ENCODE measurements around the gene RCAN1. TPM values are rescaled to one million over a fixed set of nuclear protein-coding genes. Genes with fewer than 3 reads are reported as not detected.

The RCAN1 gene
- total and polyA plus RNA-seq, 9 of the 15 experiments (the other 6 are each of a cell fraction or from before 2014, with no cell fraction given) = 4.4 to 16.5 (median 12.3) TPM

DNA sequence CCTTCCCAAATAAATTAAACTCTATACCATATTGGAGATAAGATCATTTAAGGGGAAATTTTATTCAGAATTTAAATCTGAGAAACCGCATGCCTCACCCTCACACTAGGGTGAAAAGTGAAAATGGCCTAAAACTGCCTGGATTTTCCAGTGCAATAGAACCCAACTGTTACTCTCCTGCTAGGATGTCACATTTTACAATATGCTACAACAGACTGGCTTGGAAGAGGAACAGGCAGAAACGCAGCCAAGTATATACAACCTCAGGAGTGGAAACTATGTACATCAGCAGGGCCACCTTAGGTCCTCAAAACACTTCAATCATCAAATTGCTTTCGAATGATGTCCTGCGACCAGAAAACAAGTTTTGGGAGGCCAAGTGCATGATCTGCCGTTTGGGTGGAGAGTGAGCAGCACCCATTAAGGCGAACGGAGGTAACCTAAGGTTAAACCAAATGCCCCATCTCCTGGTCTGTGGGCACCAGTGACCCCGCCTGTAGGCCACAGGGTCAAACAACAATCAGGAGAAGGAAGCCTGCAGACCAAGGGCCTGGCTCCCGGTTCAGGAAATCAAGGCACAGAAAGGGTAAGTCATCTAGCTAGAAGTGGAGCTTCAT, 4.9 kb downstream of the RCAN1 start:
- no TSS peak for BruUV-seq (replicated peaks)
- H3K4me3 ChIP-seq = no peak overlapping the region
- in situ Hi-C loops (cut with MboI) = no loop called here
- no peaks in the 10 kb centered on the region; the same call in 1 of the 2 replicates for H4K20me1 ChIP-seq (replicated peaks; ENCODE audit: control insufficient read depth, insufficient read depth, low read length)
- FAIRE-seq (no peak), ATAC-seq (no peak), DNase-seq (ENCODE audit: extremely low read depth in 1 of 4, low spot score in 3 of 4) (no peak)
- H3K27me3 ChIP-seq (ENCODE audit: control insufficient read depth in 2 of 2, insufficient read depth in 2 of 2, low read length in 2 of 2) = no peaks in the 10 kb centered on the region; a peak in 1 of 5 replicates
- no peak for TF ChIP-seq CBFB (CRISPR knock-in tag; IDR thresholded peaks at IDR 0.05)
- no peak for TF ChIP-seq ZNF253 (CRISPR knock-in tag; conservative IDR thresholded peaks at IDR 0.05)
- TF ChIP-seq, protein P1, sequence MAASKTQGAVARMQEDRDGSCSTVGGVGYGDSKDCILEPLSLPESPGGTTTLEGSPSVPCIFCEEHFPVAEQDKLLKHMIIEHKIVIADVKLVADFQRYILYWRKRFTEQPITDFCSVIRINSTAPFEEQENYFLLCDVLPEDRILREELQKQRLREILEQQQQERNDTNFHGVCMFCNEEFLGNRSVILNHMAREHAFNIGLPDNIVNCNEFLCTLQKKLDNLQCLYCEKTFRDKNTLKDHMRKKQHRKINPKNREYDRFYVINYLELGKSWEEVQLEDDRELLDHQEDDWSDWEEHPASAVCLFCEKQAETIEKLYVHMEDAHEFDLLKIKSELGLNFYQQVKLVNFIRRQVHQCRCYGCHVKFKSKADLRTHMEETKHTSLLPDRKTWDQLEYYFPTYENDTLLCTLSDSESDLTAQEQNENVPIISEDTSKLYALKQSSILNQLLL (CRISPR knock-in tag; IDR thresholded peaks at IDR 0.05; ENCODE audit: borderline replicate concordance) = no peak
- TF ChIP-seq EWSR1 (IDR thresholded peaks at IDR 0.05; ENCODE audit: borderline replicate concordance, low read depth, partially characterized antibody) = no peak
- no peak for TF ChIP-seq NR3C1 (CRISPR knock-in tag; IDR thresholded peaks at IDR 0.05)
- no peak for TF ChIP-seq GTF2B (IDR thresholded peaks at IDR 0.05; ENCODE audit: extremely low read depth, insufficient read length)
- TF ChIP-seq ZBTB17 (CRISPR knock-in tag; IDR thresholded peaks at IDR 0.05) = no peak
- TF ChIP-seq MAX (CRISPR knock-in tag; IDR thresholded peaks at IDR 0.05) = no peak
- TF ChIP-seq, protein P2, sequence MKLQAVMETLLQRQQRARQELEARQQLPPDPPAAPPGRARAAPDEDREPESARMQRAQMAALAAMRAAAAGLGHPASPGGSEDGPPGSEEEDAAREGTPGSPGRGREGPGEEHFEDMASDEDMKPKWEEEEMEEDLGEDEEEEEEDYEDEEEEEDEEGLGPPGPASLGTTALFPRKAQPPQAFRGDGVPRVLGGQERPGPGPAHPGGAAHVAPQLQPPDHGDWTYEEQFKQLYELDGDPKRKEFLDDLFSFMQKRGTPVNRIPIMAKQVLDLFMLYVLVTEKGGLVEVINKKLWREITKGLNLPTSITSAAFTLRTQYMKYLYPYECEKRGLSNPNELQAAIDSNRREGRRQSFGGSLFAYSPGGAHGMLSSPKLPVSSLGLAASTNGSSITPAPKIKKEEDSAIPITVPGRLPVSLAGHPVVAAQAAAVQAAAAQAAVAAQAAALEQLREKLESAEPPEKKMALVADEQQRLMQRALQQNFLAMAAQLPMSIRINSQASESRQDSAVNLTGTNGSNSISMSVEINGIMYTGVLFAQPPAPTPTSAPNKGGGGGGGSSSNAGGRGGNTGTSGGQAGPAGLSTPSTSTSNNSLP (IDR thresholded peaks at IDR 0.05; ENCODE audit: borderline replicate concordance, low read depth, low read length) = no peak
- no peak for TF ChIP-seq RBM22 (IDR thresholded peaks at IDR 0.05; ENCODE audit: low read depth, low read length, poor library complexity, severe bottlenecking)
- 50% methylated on average over 9 of the region's 9 CpGs for WGBS (ENCODE audit: insufficient coverage, low coverage, missing lambda C conversion rate)
- no peak overlapping the region for H3K9ac ChIP-seq (ENCODE audit: insufficient read depth in 1 of 2, low read depth in 2 of 2, low read length in 2 of 2)
- peaks cover 12 to 23% of the 10 kb centered on the region in 2 experiments for H3K4me1 ChIP-seq (replicated peaks in 1 of 2; ENCODE audit: control insufficient read depth in 2 of 2, insufficient read depth in 2 of 2, low read length in 2 of 2)
- H3K9me1 ChIP-seq (ENCODE audit: control insufficient read depth, insufficient read depth, low read length) = no peaks in the 10 kb centered on the region
- ChIA-PET CTCF (ENCODE audit: low intra/inter-chr PET ratio) (no interaction called here), POLR2A (interaction anchor here (1.7 kb wide), 1 partner anchor 99 kb away, joined by 3 read pairs; no protein-coding TSS in a partner anchor)
- H3K4me2 ChIP-seq (ENCODE audit: insufficient read depth, low read length) = no peak overlapping the region
- H3K27ac ChIP-seq (ENCODE audit: extremely low read depth, low read depth, low read length) = no peak overlapping the region
- no peaks in the 10 kb centered on the region; the same call in 2 of the 3 replicates for H3K79me2 ChIP-seq (ENCODE audit: control insufficient read depth, insufficient read depth, low read length)
- H3K36me3 ChIP-seq (ENCODE audit: control insufficient read depth, insufficient read depth, low read length) = no peaks in the 10 kb centered on the region
- intact Hi-C loops (cut with micrococcal nuclease) = no loop called here
- H3K9me3 ChIP-seq (replicated peaks; ENCODE audit: control insufficient read depth, insufficient read depth, low read depth, low read length) = no peaks in the 10 kb centered on the region
- no peak overlapping the region for H2AFZ ChIP-seq (ENCODE audit: low read depth, low read length)
